PC-3 (cell line): ENCODE measurements around the gene SCUBE1. TPM values are rescaled to one million over a fixed set of nuclear protein-coding genes. Genes with fewer than 3 reads are reported as not detected.

Experiments used
- ATAC-seq: fragments of 200-7000 bp; cut with Tn5 transposase; 2 replicates; pipeline ENCODE4 v1.9.1; 2020; ENCODE audit warnings: mild to moderate bottlenecking, moderate library complexity
- BruUV-seq: library from RNA; stranded (reverse); fragments of 400-500 nt; replicated peaks from 2 replicates; lab custom pipeline; 2021; lab: Mats Ljungman, UMichigan
- CTCF ChIA-PET: fragments of 300-600 bp; sonication (Branson Sonifier 250); formaldehyde crosslinking; loops from one replicate; lab custom pipeline; 2022; ENCODE audit warnings: antibody characterized with exemption; lab: Charles Lee
- POLR2A ChIA-PET: fragments of 300-600 bp; sonication (Branson Sonifier 250); formaldehyde crosslinking; loops from one replicate; lab custom pipeline; 2022; ENCODE audit warnings: antibody characterized with exemption; ENCODE audit not compliant: unreplicated experiment; lab: Charles Lee
- DNase-seq: peaks from one replicate; pipeline ENCODE4 v3.0.0-alpha.2; 2015
- H2AFZ ChIP-seq: fragments of 300-600 bp; sonication (generic); 2 replicates; pipeline ENCODE4 v1.6.0; 2016; ENCODE audit warnings: antibody characterized with exemption, low read length
- H3F3A ChIP-seq: fragments of 300-600 bp; sonication (generic); one replicate; pipeline ENCODE4 v1.6.0; 2017; ENCODE audit warnings: antibody characterized with exemption, low read length, control low read depth, mild to moderate bottlenecking; ENCODE audit not compliant: unreplicated experiment
- H3K27ac ChIP-seq: fragments of 300-600 bp; sonication (generic); 2 replicates; pipeline ENCODE4 v1.5.1; 2016; ENCODE audit warnings: mild to moderate bottlenecking, low read length
- H3K27me3 ChIP-seq: fragments of 300-600 bp; sonication (generic); 2 replicates; pipeline ENCODE4 v1.6.1; 2016; ENCODE audit warnings: low read length, mixed read lengths
- H3K36me3 ChIP-seq: fragments of 300-600 bp; sonication (generic); 2 replicates; pipeline ENCODE4 v1.6.1; 2016; ENCODE audit warnings: low read depth, mixed run types, low read length, mixed read lengths
- H3K4me1 ChIP-seq: fragments of 300-600 bp; sonication (generic); 2 replicates; pipeline ENCODE4 v1.5.1; 2016; ENCODE audit warnings: low read length; ENCODE audit not compliant: insufficient read depth
- H3K4me2 ChIP-seq: fragments of 300-600 bp; sonication (generic); 2 replicates; pipeline ENCODE4 v1.6.0; 2016; ENCODE audit warnings: low read length
- H3K4me3 ChIP-seq: fragments of 300-600 bp; sonication (generic); 2 replicates; pipeline ENCODE4 v1.5.1; 2016; ENCODE audit warnings: mild to moderate bottlenecking, low read length, mixed read lengths
- H3K79me2 ChIP-seq: fragments of 300-600 bp; sonication (generic); 2 replicates; pipeline ENCODE4 v1.6.1; 2017; ENCODE audit warnings: low read length, mixed read lengths
- H3K9ac ChIP-seq: fragments of 300-600 bp; sonication (generic); 2 replicates; pipeline ENCODE4 v1.6.0; 2016; ENCODE audit warnings: mild to moderate bottlenecking, low read length
- H3K9me2 ChIP-seq: fragments of 300-600 bp; sonication (generic); replicated peaks from 2 replicates; pipeline ENCODE4 v1.6.1; 2016; ENCODE audit warnings: mixed run types, low read length, mixed read lengths
- H3K9me3 ChIP-seq: fragments of 300-600 bp; sonication (generic); 2 replicates; pipeline ENCODE4 v1.6.1; 2016; ENCODE audit warnings: low read length, mixed read lengths
- H4K20me1 ChIP-seq: fragments of 300-600 bp; sonication (generic); 2 replicates; pipeline ENCODE4 v1.6.1; 2016; ENCODE audit warnings: low read length, mixed read lengths
- EZH2 ChIP-seq: fragments of 300-600 bp; sonication (generic); IDR thresholded peaks from one replicate; pipeline ENCODE4 v1.6.1; 2017; ENCODE audit warnings: antibody characterized with exemption, mild to moderate bottlenecking, low read length; ENCODE audit not compliant: unreplicated experiment
- EZH2phosphoT487 ChIP-seq: fragments of 300-600 bp; sonication (generic); IDR thresholded peaks from 2 replicates; pipeline ENCODE4 v1.6.1; 2018; ENCODE audit warnings: mild to moderate bottlenecking, antibody characterized with exemption, low read length, borderline replicate concordance
- intact Hi-C: fragments of 100-400 bp; cut with micrococcal nuclease; formaldehyde crosslinking; loops from 2 replicates; pipeline ENCODE4 v1.9.0; 2023
- total RNA-seq: library from RNA; depleted of rRNA; stranded (reverse); fragments of >200 nt; gene quantifications from 2 replicates; pipeline ENCODE4 v1.2.3, GENCODE V29; 2014
- TF ChIP-seq, protein P1 (sequence below): fragments of 300-600 bp; sonication (generic); conservative IDR thresholded peaks from 2 replicates; pipeline ENCODE4 v1.5.1; 2017; ENCODE audit warnings: antibody characterized with exemption, low read depth, mild to moderate bottlenecking, low read length

The SCUBE1 gene
- total RNA-seq, 1 experiment from 2014 or later = not detected

- Histone ChIP-seq H3K4me3 (no peak overlapping the region), H3K4me2 (no peak overlapping the region), H3K9me2 (no peaks in the 10 kb centered on the region), H3K9me3 (no peaks in the 10 kb centered on the region), H3K36me3 (no peaks in the 10 kb centered on the region; the same call in 1 of the 2 replicates), H4K20me1 (peaks cover 10% of the 10 kb centered on the region; the same call in 1 of the 2 replicates), H3K27ac (no peak overlapping the region), H3F3A (no peaks in the 10 kb centered on the region), H2AFZ (no peak overlapping the region), H3K4me1 (0 out of 2 replicates have a peak, but pooled peaks cover under 1% of the 10 kb centered on the region), H3K27me3 (no peaks in the 10 kb centered on the region), H3K9ac (no peak overlapping the region), H3K79me2 (peaks cover 25% of the 10 kb centered on the region)
- ChIA-PET POLR2A (no interaction called here), CTCF (interaction anchor here (0.6 kb wide), 1 partner anchor 68 kb away, joined by 6 read pairs; no protein-coding TSS in a partner anchor)
- TF ChIP-seq EZH2 (no peak), EZH2phosphoT487 (no peak)
- TF ChIP-seq, protein P1, sequence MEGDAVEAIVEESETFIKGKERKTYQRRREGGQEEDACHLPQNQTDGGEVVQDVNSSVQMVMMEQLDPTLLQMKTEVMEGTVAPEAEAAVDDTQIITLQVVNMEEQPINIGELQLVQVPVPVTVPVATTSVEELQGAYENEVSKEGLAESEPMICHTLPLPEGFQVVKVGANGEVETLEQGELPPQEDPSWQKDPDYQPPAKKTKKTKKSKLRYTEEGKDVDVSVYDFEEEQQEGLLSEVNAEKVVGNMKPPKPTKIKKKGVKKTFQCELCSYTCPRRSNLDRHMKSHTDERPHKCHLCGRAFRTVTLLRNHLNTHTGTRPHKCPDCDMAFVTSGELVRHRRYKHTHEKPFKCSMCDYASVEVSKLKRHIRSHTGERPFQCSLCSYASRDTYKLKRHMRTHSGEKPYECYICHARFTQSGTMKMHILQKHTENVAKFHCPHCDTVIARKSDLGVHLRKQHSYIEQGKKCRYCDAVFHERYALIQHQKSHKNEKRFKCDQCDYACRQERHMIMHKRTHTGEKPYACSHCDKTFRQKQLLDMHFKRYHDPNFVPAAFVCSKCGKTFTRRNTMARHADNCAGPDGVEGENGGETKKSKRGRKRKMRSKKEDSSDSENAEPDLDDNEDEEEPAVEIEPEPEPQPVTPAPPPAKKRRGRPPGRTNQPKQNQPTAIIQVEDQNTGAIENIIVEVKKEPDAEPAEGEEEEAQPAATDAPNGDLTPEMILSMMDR = no peak
- BruUV-seq = no TSS peak
- intact Hi-C loops = no loop called here
- DNase-seq (no peak), ATAC-seq (no peak)
Observed at GRCh38 chr22:43160497-43161126, 182.6 kb downstream of the SCUBE1 start.

GRCh38 chr22:43159484-43160178 is 183.5 kb downstream of the SCUBE1 start:
- Histone ChIP-seq H3K36me3 (no peaks in the 10 kb centered on the region; the same call in 1 of the 2 replicates), H3K9ac (no peak overlapping the region), H3K9me2 (no peaks in the 10 kb centered on the region), H3F3A (no peaks in the 10 kb centered on the region), H3K27ac (no peak overlapping the region), H4K20me1 (peaks cover 10% of the 10 kb centered on the region; the same call in 1 of the 2 replicates), H3K4me2 (no peak overlapping the region), H2AFZ (no peak overlapping the region), H3K79me2 (peaks cover 35% of the 10 kb centered on the region), H3K4me3 (no peak overlapping the region), H3K4me1 (0 out of 2 replicates have a peak, but pooled peaks cover 5% of the 10 kb centered on the region), H3K9me3 (no peaks in the 10 kb centered on the region), H3K27me3 (no peaks in the 10 kb centered on the region)
- no TSS peak for BruUV-seq
- TF ChIP-seq, protein P1 = peak; percentile 33; the same call in 1 of the 2 replicates
- TF ChIP-seq EZH2phosphoT487 = no peak
- intact Hi-C loops = no loop called here
- ATAC-seq (no peak), DNase-seq (no peak)
- ChIA-PET POLR2A (no interaction called here), CTCF (no interaction called here)
